Activated CD8-positive, alpha-beta memory T cell treated with anti-CD3 and anti-CD28 coated beads, Interleukin-2, amount 50 U/mL, for 48 hours (primary cell): ENCODE results near the gene TMEM143.
"Not testable (repeated sequence)": the region's sequence is repeated elsewhere in the genome, so short reads cannot be mapped to it uniquely, and the experiment has no call there.

Experiments used
- DNase-seq: peaks from one replicate; pipeline ENCODE4 v3.0.0-alpha.2; 2020

TMEM143 gene

DNA sequence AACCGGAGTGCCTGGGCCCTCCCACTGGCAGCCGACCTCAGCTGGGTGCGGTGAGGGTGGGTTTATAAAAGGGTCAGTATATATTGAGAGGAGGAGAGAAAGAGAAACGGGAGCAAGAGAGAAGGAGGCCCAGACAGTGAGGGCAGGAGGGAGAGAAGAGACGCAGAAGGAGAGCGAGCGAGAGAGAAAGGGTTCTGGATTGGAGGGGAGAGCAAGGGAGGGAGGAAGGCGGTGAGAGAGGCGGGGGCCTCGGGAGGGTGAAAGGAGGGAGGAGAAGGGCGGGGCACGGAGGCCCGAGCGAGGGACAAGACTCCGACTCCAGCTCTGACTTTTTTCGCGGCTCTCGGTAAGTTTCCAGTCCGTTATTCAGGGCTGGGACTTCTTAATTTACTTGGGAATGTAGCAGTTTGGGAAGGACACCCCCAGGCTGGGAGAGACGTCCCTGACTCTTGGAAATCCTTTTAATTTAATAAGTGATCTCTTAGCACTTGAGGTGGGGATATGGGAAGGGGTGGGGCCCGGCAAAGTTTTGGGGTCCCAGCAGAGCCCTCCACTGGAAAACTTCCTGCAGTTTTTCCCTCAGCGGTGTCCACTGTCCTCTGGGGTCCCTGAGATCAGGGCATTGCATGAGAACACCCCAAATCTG is 38.4 kb downstream of the TMEM143 start, which contains the start of gene EMP3:
EMP3 (plus strand) TSS at position 288 of the 646 bp plus-strand sequence. CDS start 1,293 bp downstream, outside the sequence.
- DNase-seq, result peak; percentile 86

DNA sequence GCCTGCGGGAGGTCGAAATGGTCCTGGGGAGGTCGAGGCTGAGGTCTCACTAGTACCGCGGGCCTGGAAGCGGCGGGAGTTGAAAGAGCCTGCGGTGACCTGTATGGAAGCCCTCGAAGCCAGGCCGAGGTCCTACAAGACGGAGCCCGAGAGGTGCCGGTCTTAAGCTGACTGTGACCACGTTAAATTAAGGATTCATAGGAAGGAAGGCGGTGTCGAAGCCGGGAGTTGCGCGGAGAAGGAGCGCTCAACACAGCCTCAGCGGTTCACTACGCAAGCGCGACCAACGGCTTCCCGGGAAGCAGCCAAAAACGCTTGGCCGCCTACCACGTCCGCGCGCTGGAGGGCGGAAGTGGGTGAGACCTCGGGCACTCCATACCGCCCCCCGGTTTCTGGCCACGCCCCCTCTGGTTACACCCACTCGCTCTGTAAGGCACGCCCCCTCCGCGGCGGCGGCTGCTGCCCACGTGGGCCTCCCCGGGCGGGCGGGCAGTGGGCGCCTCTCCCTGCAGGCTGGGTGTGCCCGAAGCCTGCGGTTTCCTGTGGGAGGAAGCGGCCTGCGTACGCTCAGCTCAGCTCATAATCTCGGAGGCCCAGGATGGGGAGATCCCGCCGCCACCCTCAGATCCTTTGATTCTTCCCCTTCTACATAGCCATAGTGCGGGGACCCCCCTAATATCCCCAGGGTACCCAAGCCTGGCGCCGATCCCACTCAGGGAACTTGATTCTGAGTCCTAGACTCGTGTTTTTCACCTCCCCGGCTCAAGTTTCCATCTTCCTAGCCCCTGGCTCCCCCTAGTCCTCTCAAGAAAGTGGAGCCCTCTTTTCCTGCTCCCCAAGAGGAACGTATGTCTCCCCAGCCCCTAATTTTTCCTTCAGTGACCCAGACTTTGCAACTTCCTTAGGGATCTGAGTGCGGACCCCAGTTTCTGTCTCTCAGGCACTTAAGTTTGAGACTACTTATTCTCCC is 41.8 kb downstream of the TMEM143 start:
- peak; percentile 99 for DNase-seq

DNA sequence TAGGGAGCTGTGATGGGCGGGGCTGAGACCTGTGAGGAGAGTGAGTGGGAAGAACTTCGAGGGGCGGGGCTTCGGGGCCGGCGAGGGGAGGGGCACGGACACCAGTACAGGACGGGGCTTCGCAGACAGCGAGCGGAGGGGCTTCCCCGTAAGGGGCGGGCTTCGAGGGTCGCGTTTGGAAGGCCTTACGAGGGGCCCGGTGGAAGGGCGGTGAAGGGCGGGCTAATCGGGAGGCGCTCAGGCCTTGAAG is 42.4 kb downstream of the TMEM143 start:
- DNase-seq, result peak; percentile 96

DNA sequence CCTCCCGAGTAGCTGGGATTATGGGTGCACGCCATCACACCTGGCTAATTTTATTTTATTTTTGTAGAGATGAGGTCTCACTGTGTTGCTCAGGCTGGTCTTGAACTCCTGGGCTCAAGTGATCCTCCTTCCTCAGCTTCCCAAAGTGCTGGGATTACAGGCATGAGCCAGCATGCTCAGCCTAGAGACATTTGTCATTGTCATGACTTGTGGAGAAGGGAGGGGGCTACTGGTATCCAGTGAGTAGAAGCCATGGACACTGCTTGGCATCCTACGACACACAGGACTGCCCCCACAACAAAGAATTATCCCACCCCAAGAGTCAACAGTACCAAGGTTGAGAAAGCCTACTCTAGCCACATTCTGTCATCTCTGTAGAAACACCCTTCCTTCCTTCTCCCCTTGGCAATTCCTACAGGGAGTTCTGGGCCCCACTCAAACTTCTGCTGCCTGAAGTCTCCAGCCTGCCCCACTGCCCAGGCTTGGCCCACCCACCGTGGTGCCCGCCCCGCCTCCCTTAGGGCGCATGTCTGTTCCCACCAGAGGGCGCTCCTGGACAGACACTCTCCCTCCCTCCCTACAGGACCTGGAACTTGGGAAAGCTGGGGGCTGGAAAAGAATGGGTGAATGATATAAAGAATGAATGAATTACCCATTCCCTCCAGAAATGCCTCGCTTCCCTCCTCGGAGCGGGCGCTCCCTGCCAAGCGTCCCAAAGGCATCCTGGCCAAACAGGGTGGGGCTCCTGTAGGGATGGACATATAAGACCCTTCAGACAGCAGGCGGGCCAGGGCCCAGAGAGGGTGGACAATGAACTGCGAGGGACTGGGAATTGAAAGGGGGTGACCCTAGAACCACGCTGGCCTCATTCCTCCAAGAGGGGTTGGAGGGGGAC is 43.8 kb downstream of the TMEM143 start:
- DNase-seq, result peak; percentile 92

DNA sequence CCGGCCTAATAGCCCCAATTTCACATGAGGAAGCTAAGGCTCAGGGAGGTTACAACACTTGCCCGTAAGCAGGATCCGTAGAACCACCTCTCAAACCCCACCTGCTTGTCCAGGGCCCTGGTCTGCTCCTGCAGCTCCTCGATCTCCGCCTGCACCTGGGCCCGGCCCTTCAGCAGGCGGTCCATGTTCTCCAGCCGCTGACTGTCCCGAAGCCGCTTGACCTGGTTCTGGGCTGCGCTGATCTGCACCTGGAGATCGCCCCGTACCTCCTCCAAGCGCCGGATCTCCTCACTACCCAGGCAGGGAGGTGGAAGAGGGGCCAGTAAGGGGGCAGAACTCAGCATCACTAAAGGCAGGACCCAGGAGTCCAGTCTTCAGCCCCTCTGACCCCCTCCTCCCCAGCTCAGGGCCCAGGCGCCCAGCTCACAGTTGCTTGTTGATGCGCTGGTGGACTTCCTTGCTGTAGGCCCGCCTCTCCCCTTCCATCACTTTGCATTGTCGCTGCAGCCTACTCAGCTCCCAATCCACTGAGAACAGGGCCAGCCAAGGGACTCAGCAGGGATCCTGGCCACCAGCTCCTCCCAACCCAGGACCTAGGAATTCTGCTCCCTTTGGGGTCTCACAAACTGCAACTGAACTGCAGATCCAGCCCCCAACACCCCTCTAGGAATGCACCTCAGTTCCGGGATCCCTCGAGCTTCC is 45.3 kb downstream of the TMEM143 start:
- no peak for DNase-seq

DNA sequence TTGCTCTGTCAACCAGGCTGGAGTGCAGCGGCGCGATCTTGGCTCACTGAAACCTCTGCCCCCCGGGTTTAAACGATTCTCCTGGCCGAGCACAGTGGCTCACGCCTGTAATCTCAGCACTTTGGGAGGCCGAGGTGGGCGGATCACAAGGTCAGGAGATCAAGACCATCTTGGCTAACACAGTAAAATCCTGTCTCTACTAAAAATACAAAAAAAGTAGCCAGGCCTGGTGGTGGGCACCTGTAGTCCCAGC is 46.1 kb downstream of the TMEM143 start:
- not testable (repeated sequence) for DNase-seq

DNA sequence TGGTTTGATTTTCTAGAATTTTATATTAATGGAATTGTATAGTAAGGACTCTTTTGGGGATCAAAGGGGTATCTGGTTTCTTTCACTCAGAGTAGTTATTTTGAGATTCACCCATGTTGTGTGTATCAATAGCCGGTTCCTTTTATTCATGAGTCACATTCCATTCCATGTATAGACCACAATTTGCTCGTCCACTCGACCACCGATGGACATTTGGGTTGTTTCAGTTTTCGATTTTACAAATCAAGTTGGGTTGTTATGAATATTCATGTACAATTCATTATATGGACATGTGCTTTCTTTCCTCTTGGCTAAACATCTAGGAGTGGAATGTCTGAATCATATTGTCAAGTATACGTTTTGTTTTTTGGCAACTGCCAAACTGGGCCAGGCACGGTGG is 48.0 kb downstream of the TMEM143 start:
- DNase-seq, result no peak

DNA sequence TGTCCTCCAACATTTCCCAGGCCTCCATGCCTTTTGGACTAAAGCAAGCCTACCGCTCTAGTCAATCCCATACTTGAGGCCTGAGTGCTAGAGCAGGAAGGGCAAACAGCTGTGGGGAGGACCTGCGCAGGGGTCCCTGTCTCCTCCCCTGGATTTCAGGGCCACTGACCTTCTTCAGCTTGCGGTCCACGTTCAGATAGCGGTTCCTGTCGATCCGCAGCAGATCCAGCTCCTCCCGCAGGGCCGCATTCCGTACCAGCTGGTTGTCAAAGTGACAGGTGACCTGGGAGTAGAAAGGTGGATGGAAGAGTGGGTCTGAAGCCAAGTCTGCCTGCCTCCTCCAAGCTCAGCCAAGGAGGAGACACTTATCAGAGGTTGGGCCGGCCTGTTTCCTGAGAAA is 52.4 kb downstream of the TMEM143 start:
- DNase-seq, result no peak

DNA sequence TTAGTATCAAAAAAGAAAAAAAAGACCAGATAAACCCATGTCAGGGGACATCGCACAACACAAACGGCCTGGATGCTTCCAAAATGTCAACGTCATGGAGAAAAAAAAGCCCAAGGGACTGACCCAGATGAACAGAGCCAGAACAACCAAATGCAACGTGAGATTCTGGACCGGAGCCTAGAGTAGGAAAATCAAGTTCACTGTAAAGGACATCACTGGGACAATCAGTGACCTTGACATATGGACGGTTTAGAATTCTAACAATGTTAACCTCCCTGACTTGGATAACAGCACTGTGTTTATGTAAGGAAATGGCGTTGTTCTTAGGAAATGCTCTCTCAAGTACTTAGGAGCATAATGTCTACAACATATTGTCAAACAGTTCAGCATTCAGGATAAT is 53.5 kb downstream of the TMEM143 start:
- no peak for DNase-seq

DNA sequence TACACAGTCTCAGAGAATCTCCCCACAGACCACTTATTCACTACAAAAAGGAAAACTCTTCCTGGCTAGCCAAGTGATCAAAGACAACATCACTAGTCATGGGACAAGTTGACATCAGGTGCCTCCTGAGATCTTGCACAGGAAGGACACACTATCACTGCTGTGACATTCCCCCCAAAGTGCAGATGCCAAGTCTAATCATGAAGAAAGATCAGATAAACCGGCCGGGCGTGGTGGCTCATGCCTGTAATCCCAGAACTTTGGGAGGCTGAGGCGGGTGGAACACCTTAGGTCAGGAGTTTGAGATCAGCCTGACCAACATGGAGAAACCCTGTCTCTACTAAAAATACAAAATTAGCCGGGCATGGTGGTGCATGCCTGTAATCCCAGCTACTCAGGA is 54.0 kb downstream of the TMEM143 start:
- DNase-seq, result not testable (repeated sequence)

DNA sequence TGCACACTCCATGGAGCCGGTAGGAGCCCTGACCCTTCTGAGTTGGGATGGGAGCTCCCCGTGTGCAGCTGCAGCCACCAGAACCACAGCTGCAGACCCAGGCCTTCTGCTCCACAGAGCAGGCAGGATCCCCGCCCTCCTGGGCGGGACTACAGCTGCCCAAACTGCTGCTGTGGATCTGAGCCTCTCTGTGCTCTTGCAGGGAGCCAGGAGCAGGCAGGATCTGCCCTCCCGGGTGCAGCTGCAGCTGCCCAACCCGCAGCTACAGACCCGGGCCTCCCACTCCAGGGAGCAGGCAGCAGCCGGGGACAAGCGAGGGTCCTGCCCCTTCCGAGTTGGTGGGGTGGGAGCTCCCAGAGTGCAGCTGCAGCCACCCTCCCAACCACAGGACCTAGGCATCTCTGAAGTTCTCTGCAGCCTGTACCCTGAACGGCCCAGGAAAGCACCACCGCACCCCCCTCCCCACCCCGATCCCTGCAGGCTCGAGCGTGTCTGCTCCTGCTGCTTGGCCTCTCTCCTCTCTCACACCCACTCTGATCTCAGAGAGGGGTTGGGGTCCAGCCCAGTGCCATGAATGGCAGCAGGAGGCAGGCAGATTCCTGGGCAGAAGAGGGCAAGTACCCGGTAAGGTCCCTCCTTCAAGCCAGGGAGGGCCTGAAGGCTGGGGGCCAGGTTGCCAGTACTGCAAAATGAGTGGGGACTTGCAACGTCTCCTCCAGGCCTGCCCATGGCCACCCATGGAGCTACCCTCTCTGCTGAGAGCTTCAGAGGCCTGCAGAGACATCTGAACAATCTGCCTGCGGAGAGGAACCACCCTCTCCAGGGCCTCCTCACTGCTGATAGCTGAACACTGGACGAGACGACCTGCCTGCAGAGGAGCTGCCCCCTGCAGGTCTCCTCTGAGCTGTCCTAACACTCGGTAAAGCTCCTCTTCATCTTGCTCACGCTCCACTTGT is 54.8 kb downstream of the TMEM143 start:
- DNase-seq, result no peak

DNA sequence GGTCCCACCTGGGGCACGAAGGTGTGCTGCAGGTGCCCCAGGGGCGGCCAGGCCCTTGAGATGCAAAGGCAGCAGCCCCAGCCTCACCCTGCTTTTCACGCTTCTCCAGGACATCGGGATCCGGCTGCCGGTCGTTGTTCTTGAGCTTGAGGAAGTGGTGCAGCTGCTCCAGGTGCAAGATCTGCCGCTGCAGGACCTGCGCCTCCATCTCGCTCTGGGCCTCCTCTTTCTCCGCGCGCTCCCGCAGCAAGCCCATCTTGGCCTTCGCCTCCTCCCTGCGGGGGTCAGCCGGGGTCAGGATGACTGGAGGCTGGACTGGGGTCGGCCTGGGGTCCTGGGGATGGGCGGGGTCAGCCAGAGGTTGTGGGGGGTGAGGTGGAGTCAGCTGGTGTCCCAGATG is 59.9 kb downstream of the TMEM143 start:
- DNase-seq, result no peak

DNA sequence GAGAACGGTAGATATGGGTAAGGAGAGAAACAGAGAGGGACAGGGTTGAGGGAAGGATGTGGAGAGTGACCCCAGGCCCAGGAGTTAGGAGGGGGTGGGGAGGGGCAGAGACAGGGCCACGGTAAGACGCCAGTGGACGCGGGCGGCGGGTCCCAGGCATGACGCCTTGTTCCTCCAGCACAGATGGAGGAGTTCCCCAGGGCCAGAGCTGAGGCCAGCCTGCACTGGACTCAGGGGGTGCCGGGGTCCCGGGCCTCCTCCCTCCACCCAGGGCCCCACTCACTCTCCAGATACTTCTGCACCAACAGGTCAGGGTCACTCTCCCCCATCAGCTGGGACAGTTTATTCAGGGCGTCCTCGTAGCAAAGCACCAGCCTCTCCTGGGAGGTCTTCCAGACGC is 60.4 kb downstream of the TMEM143 start:
- no peak for DNase-seq

DNA sequence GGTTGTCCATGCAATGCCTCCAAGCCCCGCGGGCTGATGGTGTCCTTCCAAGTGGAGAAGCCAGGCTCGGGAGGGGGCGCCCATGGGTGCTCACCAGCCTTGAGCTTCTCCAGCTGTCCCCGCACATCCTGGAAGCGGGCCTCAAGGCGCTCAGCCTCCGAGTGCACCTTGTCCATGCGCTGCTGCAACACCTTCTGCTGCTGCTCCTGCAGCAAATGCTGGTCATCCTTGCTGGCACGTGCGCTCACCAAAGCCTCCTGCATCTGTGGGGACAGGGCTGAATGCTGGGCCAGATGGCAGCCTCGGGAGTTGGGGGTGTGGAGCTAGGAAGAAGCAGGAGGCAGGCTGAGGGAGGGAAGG is 61.2 kb downstream of the TMEM143 start:
- DNase-seq, result no peak

DNA sequence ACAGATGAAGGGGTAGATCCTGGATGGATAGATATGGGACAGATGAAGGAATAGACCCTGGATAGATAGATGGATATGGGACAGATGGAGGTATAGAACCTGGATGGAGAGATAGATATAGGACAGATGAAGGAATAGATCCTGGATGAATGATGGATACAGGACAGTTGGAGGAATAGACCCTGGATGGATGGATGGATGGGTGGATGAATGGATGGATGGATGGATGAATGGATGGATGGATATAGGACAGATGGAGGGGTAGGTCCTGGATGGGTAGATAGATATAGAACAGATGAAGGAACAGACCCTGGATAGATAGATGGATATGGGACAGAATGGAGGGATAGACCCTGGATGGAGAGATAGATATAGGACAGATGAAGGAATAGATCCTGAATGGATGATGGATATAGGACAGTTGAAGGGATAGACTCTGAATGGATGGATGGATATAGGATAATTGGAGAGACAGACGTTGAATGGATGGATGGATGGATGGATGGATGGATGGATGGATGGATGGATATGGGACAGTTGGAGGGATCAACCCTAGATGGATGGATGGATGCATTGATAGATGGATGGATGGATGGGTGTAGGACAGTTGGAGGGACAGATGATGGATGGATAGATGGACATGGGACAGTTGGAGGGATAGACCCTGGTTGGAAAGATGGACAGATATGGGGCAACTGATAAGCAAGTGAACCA is 61.7 kb downstream of the TMEM143 start:
- no peak for DNase-seq

DNA sequence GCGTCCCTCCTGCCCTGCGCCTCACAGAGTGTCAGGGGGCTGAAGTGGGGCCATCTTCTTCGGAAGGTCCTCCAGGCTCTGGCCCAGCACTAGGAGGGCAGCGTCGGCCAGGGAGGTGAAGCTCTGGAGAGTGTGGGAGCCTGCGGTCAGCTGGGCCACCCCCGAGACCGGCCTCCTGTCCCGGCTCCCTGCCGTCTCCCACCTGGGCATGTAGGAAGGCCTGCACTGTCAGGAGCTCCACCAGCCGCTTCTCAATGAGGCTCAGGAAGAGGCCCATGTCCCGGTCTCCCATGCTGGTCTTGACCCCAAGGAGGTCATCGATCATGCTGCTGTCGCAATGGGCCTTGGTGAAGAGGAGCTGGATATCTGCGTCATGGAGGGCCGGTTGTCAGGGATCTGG is 65.8 kb downstream of the TMEM143 start:
- DNase-seq, result no peak

DNA sequence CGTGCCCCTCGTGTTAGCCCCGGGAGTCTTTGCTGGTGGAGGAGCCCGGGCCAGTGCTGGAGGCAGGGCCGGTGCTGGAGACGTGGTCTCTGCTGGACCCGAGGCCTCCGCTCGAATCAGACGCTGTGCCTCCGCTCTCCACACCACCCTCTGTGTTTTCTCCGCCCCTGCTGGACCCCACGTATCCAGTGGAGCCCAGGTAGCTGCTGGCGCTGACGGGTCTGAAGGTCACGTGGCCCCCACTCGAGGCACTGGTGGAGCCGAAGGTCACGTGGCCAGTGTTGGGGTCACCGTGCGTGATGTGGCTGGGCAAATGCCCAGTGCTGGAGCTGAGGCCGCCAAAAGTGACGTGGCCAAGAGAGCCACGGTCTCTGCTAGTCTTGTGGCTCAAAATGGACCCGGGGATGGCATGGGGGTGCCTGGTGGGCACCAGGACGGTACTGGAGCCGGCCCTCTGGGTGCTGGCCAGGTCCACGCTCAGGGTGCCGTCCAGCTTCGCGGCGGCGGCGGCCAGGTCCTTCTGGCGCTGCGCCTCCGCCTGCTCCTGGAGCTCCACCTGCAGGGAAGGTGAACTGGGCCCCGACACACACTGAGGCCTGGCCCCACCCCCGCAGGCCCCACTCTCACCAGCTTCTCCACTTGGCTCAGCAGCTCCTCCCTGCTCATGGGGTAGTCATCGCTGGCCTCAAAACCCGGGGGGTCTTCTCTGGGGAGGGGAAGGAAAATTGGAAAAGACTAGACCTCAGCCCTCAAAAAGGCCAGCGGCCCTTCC is 66.6 kb downstream of the TMEM143 start:
- DNase-seq, result no peak

DNA sequence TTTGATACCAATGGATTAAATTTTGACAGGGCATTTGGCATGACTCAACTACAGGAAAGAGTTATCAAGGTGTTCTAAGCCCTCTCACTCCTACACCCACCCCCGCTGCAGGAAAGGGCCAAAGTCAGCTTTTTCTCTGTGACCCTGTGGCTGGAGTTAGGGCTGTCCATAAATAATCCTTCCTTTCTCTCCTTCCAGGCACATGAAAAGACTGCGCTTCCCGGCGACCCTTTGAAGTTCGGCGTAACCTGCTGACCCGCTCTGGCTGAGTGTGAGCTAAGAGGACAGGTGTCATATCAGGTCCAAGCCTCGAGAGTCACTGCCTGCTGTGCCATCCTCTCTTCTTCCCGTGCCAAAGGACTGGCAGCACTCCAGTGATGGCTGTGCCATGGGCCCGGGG is 68.3 kb downstream of the TMEM143 start:
- DNase-seq, result no peak

DNA sequence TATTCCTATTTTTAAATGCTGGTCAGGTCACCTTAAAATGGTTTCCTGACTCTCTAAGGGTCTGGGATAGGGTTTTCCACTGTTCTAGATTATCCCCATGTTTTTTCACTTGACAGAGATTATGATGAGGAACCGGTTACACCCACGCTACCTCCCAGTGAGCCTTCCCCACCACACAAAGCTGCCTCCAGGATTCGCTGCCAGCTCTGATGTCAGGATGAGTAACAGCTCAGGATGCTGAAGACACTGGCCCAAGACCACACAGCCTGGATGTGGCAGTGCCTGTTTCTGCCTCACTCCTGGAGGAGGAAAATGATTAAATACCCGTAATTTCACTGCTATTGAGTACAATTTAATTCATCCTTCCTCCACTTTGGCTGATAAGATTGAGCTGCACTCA is 70.9 kb downstream of the TMEM143 start:
- DNase-seq, result no peak

DNA sequence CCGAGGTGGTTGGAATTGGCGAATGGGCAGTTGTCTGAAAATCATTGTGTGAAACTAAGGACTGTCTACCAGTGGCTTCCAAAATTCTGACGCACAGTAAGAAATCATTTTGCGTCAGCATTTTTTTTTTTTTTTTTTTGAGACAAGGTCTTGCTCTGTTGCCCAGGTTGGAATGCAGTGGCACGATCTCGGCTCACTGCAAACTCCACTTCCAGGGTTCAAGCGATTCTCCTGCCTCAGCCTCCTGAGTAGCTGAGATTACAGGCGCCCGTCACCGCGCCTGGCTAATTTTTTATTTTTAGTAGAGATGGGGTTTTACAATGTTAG is 72.3 kb downstream of the TMEM143 start:
- not testable (repeated sequence) for DNase-seq
